Globus pallidus (tissue), 1 donor: Measurements from ENCODE around the gene ANXA11.
"Not testable (repeated sequence)": the region's sequence is repeated elsewhere in the genome, so short reads cannot be mapped to it uniquely, and the experiment has no call there.

Experiments used
- DNase-seq: peaks from one replicate; pipeline ENCODE4 v3.0.0-alpha.2; 2015; ENCODE audit warnings: low spot score

ANXA11 gene

GRCh38 chr10:80205477-80206276 lies at the start of gene ANXA11:
Gene ANXA11 (minus strand): TSS chr10:80205537. CDS start chr10:80172861, 32,676 bp downstream.
- peak; percentile 42 for DNase-seq

GRCh38 chr10:80254726-80255125 lies 49.4 kb upstream of the ANXA11 start:
- DNase-seq: not testable (repeated sequence)

GRCh38 chr10:80253963-80254271 lies 48.6 kb upstream of the ANXA11 start:
- DNase-seq: not testable (repeated sequence)

GRCh38 chr10:80253266-80253962 lies 48.1 kb upstream of the ANXA11 start:
- no peak for DNase-seq

- no peak for DNase-seq
Observed at GRCh38 chr10:80252296-80252887, 47.1 kb upstream of the ANXA11 start.

- DNase-seq: not testable (repeated sequence)
Observed at GRCh38 chr10:80251703-80252280, 46.5 kb upstream of the ANXA11 start.

- DNase-seq: not testable (repeated sequence)
Observed at GRCh38 chr10:80250399-80250798, 45.1 kb upstream of the ANXA11 start.

- DNase-seq: not testable (repeated sequence)
Observed at GRCh38 chr10:80249906-80250305, 44.6 kb upstream of the ANXA11 start.

GRCh38 chr10:80247611-80248010 lies 42.3 kb upstream of the ANXA11 start:
- DNase-seq: not testable (repeated sequence)

GRCh38 chr10:80244371-80244770 lies 39.0 kb upstream of the ANXA11 start:
- not testable (repeated sequence) for DNase-seq

- not testable (repeated sequence) for DNase-seq
Observed at GRCh38 chr10:80242341-80242740, 37.0 kb upstream of the ANXA11 start.

- not testable (repeated sequence) for DNase-seq
Observed at GRCh38 chr10:80236457-80236856, 31.1 kb upstream of the ANXA11 start.

- not testable (repeated sequence) for DNase-seq
Observed at GRCh38 chr10:80234331-80235235, 29.2 kb upstream of the ANXA11 start.

GRCh38 chr10:80233871-80234270 lies 28.5 kb upstream of the ANXA11 start:
- DNase-seq: not testable (repeated sequence)

GRCh38 chr10:80226723-80227122 lies 21.4 kb upstream of the ANXA11 start:
- not testable (repeated sequence) for DNase-seq

GRCh38 chr10:80223031-80223419 lies 17.7 kb upstream of the ANXA11 start:
- not testable (repeated sequence) for DNase-seq

- not testable (repeated sequence) for DNase-seq
Observed at GRCh38 chr10:80218878-80219277, 13.5 kb upstream of the ANXA11 start.

GRCh38 chr10:80214368-80214982 lies 9.1 kb upstream of the ANXA11 start:
- not testable (repeated sequence) for DNase-seq

- not testable (repeated sequence) for DNase-seq
Observed at GRCh38 chr10:80212535-80213115, 7.3 kb upstream of the ANXA11 start.

- DNase-seq: no peak
Observed at GRCh38 chr10:80211786-80212185, 6.4 kb upstream of the ANXA11 start.

GRCh38 chr10:80210259-80210658 lies 4.9 kb upstream of the ANXA11 start:
- DNase-seq: no peak
